Sigmoid colon (tissue), 7 donors: ENCODE data around the gene ART4. TPM values are rescaled to one million over a fixed set of nuclear protein-coding genes. Genes with fewer than 3 reads are reported as not detected.

ENCODE experiments used
- DNase-seq: peaks from one replicate; pipeline ENCODE4 v3.0.0-alpha.2; 2019
- H3K27ac ChIP-seq, 4 donors: fragments of 200-600 bp; sonication (generic); one replicate each; pipeline ENCODE4 v1.5.1; 2016 to 2019; ENCODE audit warnings: mild to moderate bottlenecking in 1 of 4
- H3K27me3 ChIP-seq, 3 donors: fragments of 200-600 bp; sonication (generic); one replicate each; pipeline ENCODE4 v1.5.1; 2019; ENCODE audit warnings: mild to moderate bottlenecking in 1 of 3
- H3K36me3 ChIP-seq, 4 donors: fragments of 200-600 bp; sonication (generic); one replicate each; pipeline ENCODE4 v1.5.1; 2016 to 2019
- H3K4me1 ChIP-seq, 4 donors: fragments of 200-600 bp; sonication (generic); one replicate each; pipeline ENCODE4 v1.5.1; 2017 to 2019
- H3K4me3 ChIP-seq, 4 donors: fragments of 200-600 bp; sonication (generic); one replicate each; pipeline ENCODE4 v1.5.1; 2017 to 2019; ENCODE audit warnings: mild to moderate bottlenecking in 2 of 4, moderate library complexity in 1 of 4
- H3K9me3 ChIP-seq, 4 donors: fragments of 200-600 bp in 3 of 4; sonication (generic) in 3 of 4; one replicate each; pipeline versions ENCODE4 v1.5.1 to v1.6.1; 2013 to 2019
- EP300 ChIP-seq, 4 donors: sonication (generic); formaldehyde crosslinking; IDR thresholded peaks; one replicate each; pipeline ENCODE4 v1.6.1; 2017; ENCODE audit warnings: antibody characterized with exemption in 4 of 4
- POLR2A ChIP-seq, 2 donors: fragments of 450-650 bp; IDR thresholded peaks; one replicate each; pipeline ENCODE4 v1.6.1; 2016; ENCODE audit warnings: antibody characterized with exemption in 2 of 2, mild to moderate bottlenecking in 2 of 2, moderate library complexity in 2 of 2
- POLR2AphosphoS5 ChIP-seq, 4 donors: sonication (generic); formaldehyde crosslinking; IDR thresholded peaks; one replicate each; pipeline ENCODE4 v1.6.1; 2017; ENCODE audit warnings: antibody characterized with exemption in 4 of 4
- WGBS, 2 donors: extraction: QIAGEN DNeasy Blood & Tissue Kit; methylation state at CpG; one replicate each; pipeline ENCODE4 v1.1.7; 2013; 5-methylcytosine and 5-hydroxymethylcytosine counted together
- intact Hi-C: fragments of 100-400 bp; cut with DNase I; formaldehyde crosslinking; loops from one replicate; pipeline ENCODE4 v1.15.1; 2023
- polyA plus RNA-seq, 3 donors: library from polyadenylated mRNA; stranded (reverse); fragments of 200-250 nt; gene quantifications; one replicate each; pipeline ENCODE4 v1.2.3, GENCODE V29; 2013
- total RNA-seq, 4 donors: library from RNA; depleted of rRNA; stranded (reverse); fragments of >200 nt; gene quantifications; one replicate each; pipeline ENCODE4 v1.1.0, GENCODE V29; 2016
- TF ChIP-seq, protein P1 (sequence below), 4 experiments: fragments of 450-650 bp in 3 of 4; fragments of 200-600 bp in 1 of 4; IDR thresholded peaks; one replicate each; pipeline ENCODE4 v1.5.1; 2016 to 2019; ENCODE audit warnings: antibody characterized with exemption in 4 of 4, mild to moderate bottlenecking in 3 of 4, moderate library complexity in 2 of 4
- donor health status: healthy with polysubstance abuse.
- donor health status: Bipolar disorder and iron deficiency.
- donor health status: healthy.

ART4 gene
- total and polyA plus RNA-seq, 7 donors = 0.27 to 3.1 (median 0.58) TPM; not detected in 1

DNA sequence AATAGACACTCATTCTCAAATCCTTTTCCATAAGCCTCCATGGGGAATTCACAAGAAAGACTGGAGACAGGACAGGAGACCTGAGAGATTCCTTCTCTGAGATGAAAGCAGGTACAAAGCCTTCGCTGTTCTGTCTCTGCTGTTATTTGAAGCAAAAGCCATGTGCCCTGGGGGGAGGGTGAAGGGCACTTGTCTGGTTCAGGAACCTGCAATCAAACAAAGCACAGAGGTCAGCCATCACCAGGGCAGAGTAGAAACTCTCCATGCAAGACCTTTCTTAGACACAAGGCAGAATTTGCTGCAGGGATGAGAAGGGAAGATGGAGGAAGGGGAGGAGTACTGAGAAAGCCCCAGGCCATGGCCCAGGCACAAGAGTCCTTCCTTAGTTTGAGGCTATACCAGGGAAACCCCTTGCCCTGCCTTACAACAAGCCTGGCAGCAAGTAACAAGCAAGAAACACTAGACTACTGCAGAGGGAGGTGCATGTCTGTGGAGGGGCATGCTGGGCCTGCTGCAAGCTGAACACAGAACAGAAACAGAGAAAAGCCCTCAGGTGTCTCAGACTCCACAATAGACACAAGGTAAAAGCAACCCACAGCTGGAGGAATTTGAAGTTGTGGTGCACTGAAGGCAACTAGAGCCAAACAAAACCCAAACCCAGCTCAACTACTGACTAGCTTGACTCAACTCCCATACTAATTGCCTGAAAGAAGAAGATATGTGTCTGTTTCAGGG lies 7.8 kb upstream of the ART4 start:
- WGBS, 2 donors = 96 to 97% methylated on average over 1 of the region's 1 CpG
- intact Hi-C loops = no loop called here
- no peaks in the 10 kb centered on the region for H3K9me3 ChIP-seq
- DNase-seq = no peak
- no peaks in the 10 kb centered on the region for H3K36me3 ChIP-seq
- H3K27ac ChIP-seq = peak overlapping the region in 1 of 4 donors; percentile 55
- peaks cover 0 to 20% (median 11%) of the 10 kb centered on the region in 4 donors for H3K4me1 ChIP-seq
- TF ChIP-seq EP300 (IDR thresholded peaks at IDR 0.05) (no peak), POLR2A (IDR thresholded peaks at IDR 0.05) (no peak), POLR2AphosphoS5 (IDR thresholded peaks at IDR 0.05) (no peak)
- TF ChIP-seq, protein P1, sequence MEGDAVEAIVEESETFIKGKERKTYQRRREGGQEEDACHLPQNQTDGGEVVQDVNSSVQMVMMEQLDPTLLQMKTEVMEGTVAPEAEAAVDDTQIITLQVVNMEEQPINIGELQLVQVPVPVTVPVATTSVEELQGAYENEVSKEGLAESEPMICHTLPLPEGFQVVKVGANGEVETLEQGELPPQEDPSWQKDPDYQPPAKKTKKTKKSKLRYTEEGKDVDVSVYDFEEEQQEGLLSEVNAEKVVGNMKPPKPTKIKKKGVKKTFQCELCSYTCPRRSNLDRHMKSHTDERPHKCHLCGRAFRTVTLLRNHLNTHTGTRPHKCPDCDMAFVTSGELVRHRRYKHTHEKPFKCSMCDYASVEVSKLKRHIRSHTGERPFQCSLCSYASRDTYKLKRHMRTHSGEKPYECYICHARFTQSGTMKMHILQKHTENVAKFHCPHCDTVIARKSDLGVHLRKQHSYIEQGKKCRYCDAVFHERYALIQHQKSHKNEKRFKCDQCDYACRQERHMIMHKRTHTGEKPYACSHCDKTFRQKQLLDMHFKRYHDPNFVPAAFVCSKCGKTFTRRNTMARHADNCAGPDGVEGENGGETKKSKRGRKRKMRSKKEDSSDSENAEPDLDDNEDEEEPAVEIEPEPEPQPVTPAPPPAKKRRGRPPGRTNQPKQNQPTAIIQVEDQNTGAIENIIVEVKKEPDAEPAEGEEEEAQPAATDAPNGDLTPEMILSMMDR (IDR thresholded peaks at IDR 0.05) = no peak
- H3K27me3 ChIP-seq = no peaks in the 10 kb centered on the region
- no peak overlapping the region for H3K4me3 ChIP-seq

DNA sequence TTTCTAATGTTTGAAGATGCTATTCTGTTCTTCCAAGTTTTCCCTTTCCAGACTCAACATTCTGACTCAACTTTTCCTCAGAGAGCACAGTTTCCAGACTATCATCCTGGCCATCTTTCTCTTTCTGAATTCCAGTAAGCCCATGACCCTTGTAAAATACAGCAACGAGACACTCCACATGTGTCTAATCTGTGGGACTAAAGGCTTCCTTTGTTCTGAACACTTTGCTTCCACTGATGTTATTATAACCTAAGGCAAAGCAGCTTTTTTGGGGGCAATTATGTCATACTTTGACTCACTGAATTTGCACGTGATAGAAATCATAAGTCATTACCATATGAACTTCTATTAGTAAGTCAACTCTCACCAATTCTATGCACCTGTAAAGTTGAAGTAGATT lies 6.3 kb upstream of the ART4 start:
- intact Hi-C loops = loop anchor here (10.0 kb wide), 3 partner anchors 295 to 735 kb away; no protein-coding TSS in a partner anchor
- 75 to 85% methylated on average over 2 of the region's 2 CpGs for WGBS, 2 donors
- no peak for DNase-seq
- H3K9me3 ChIP-seq = no peaks in the 10 kb centered on the region
- no peaks in the 10 kb centered on the region for H3K36me3 ChIP-seq
- H3K27ac ChIP-seq = peak overlapping the region in 3 of 4 donors; percentile 38 to 55 (median 46)
- H3K27me3 ChIP-seq = no peaks in the 10 kb centered on the region
- peaks cover 0 to 27% (median 15%) of the 10 kb centered on the region in 4 donors for H3K4me1 ChIP-seq
- TF ChIP-seq POLR2AphosphoS5 (IDR thresholded peaks at IDR 0.05) (peak in 3 of 4 donors; percentile 49 to 72 (median 55)), EP300 (IDR thresholded peaks at IDR 0.05) (peak in 2 of 4 donors; percentile 3 to 23), POLR2A (IDR thresholded peaks at IDR 0.05) (no peak)
- TF ChIP-seq, protein P1 (IDR thresholded peaks at IDR 0.05) = no peak
- no peak overlapping the region for H3K4me3 ChIP-seq

DNA sequence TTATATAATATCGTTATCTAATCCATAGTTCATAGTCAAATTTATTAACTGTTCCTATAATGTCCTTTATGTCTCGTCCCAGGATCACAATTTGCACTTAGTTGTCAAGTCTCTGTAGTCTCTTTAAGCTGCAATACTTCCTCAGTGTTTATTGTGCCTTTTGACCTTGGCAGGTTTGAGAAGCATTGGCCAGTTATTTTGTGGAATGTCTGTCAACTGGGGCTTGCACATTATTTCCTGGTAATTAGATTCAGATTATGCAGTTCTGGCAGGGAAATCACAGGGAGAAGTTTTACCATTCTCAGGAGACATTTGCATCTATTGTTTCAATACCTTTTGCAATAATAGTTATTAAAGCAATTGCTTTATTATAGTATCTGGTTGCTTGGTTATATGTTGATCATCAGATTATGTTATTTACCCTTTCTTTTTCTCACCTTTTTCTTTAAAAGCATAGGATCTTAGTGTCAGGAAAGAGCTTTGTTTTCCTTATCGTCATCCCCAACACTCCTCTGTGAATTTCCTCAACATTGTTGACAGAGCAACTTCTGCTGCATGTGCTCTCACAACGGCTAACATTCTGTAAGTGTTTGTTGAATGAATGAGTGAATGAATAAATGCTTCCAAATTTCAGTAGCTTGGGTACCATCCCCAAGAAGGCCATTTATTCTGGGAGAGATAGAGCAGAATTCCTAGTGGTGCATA lies 3.7 kb upstream of the ART4 start:
- H3K9me3 ChIP-seq = no peaks in the 10 kb centered on the region
- H3K27ac ChIP-seq = peak overlapping the region in 1 of 4 donors; percentile 18
- peaks cover 0 to 26% (median 20%) of the 10 kb centered on the region in 4 donors for H3K4me1 ChIP-seq
- 39 to 72% methylated on average over 4 of the region's 4 CpGs for WGBS, 2 donors
- intact Hi-C loops = loop anchor here (10.0 kb wide), 3 partner anchors 298 to 738 kb away; no protein-coding TSS in a partner anchor
- no peak overlapping the region for H3K4me3 ChIP-seq
- TF ChIP-seq POLR2AphosphoS5 (IDR thresholded peaks at IDR 0.05) = peak in 1 of 4 donors; percentile 6
- no peak for TF ChIP-seq EP300 (IDR thresholded peaks at IDR 0.05)
- no peak for DNase-seq
- H3K36me3 ChIP-seq = no peaks in the 10 kb centered on the region
- no peaks in the 10 kb centered on the region for H3K27me3 ChIP-seq

DNA sequence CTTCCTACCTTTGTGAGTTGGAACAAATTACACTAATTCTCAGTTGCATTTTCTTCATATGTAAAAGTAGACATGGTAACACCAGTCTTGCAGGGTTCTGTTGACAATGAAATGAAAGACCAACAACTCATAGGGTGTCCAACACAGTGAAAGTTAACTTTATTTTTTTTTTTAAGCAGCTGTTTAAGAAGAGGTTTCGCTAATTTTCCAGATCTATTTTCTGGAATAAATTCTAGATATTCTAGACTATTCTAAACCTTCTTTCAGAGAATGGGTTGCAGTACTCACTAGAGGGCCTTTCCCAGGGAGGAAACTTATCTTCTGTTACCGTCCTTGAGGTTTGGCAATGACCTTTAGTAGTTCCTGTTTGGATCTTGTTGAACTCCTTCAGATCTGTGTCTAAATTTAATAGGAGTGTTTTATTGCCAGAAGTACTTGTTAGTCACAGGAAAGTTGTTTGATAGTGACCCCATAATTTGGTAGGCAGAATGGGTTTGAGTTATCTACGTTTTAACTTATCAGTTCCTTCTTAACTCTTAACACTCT lies 2.8 kb upstream of the ART4 start:
- WGBS, 2 donors = 34 to 49% methylated on average over 3 of the region's 3 CpGs
- TF ChIP-seq EP300 (IDR thresholded peaks at IDR 0.05) = no peak
- TF ChIP-seq, protein P1 (IDR thresholded peaks at IDR 0.05) = no peak
- intact Hi-C loops = loop anchor here (10.0 kb wide), 3 partner anchors 299 to 739 kb away; no protein-coding TSS in a partner anchor
- Histone ChIP-seq H3K4me3 (no peak overlapping the region), H3K4me1 (peaks cover 0 to 34% (median 29%) of the 10 kb centered on the region in 4 donors), H3K27ac (peak overlapping the region; percentile 9 to 30 (median 18)), H3K9me3 (no peaks in the 10 kb centered on the region), H3K36me3 (no peaks in the 10 kb centered on the region), H3K27me3 (no peaks in the 10 kb centered on the region)
- no peak for DNase-seq

DNA sequence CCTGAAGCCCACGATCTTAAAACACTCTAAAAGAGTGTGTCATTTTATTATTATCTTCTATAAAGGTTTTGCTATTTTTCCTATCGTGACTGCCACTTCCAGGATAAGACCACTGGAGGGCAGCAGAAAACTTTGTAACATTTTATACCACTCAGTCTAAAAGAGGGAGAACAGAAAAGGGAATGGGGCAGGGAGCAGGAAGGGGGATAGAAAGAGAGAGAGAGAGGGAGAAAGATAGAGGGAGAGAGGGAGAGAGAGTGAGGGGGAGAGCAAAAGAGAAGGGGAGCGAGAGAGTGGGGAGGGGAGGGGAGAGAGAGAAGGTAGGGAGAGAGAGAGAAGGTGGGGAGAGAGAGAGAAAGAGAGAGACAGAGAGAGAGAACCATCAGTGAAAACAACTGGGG lies 2.0 kb upstream of the ART4 start:
- Histone ChIP-seq H3K36me3 (no peaks in the 10 kb centered on the region), H3K27ac (peak overlapping the region in 2 of 4 donors; percentile 9 to 18), H3K9me3 (no peaks in the 10 kb centered on the region), H3K4me1 (peaks cover 0 to 39% (median 30%) of the 10 kb centered on the region in 4 donors), H3K4me3 (no peak overlapping the region), H3K27me3 (no peaks in the 10 kb centered on the region)
- intact Hi-C loops = loop anchor here (1.0 to 10.0 kb wide), 6 partner anchors 150 to 739 kb away; partner anchors contain the start of gene RERG
- no peak for DNase-seq
- TF ChIP-seq, protein P1 (IDR thresholded peaks at IDR 0.05) = peak; percentile 68 to 91 (median 86)
- TF ChIP-seq EP300 (IDR thresholded peaks at IDR 0.05) = no peak
- WGBS, 2 donors = 20 to 22% methylated on average over 3 of the region's 3 CpGs
